Right lobe of liver (tissue), 6 donors: Measurements from ENCODE around the gene DNAJA2. TPM values are rescaled to one million over a fixed set of nuclear protein-coding genes. Genes with fewer than 3 reads are reported as not detected.

ENCODE experiments used
- ATAC-seq, 4 donors: fragments of 200-7000 bp; cut with Tn5 transposase; one replicate each; pipeline ENCODE4 v1.9.1; 2020; ENCODE audit warnings: mild to moderate bottlenecking in 4 of 4, moderate library complexity in 4 of 4
- DNase-seq, 3 donors: peaks; one replicate each; pipeline ENCODE4 v3.0.0-alpha.2; 2020
- H3K27ac ChIP-seq, 3 donors: fragments of 200-600 bp; one replicate each; pipeline ENCODE4 v1.8.0; 2022
- H3K27me3 ChIP-seq, 2 donors: fragments of 200-600 bp; one replicate each; pipeline ENCODE4 v1.8.0; 2022
- H3K36me3 ChIP-seq, 4 donors: fragments of 200-600 bp; sonication (generic) in 1 of 4; one replicate each; pipeline versions ENCODE4 v1.5.1 to v1.8.0; 2017 to 2022; ENCODE audit warnings: control low read depth in 1 of 4
- H3K4me1 ChIP-seq, 4 donors: fragments of 200-600 bp; sonication (generic) in 1 of 4; one replicate each; pipeline versions ENCODE4 v1.5.1 to v1.8.0; 2017 to 2022; ENCODE audit warnings: control low read depth in 1 of 4
- H3K4me3 ChIP-seq, 3 donors: fragments of 200-600 bp; one replicate each; pipeline ENCODE4 v1.8.0; 2022
- H3K9me3 ChIP-seq, 4 donors: fragments of 200-600 bp; sonication (generic) in 1 of 4; one replicate each; pipeline versions ENCODE4 v1.5.1 to v1.8.0; 2017 to 2022; ENCODE audit warnings: control low read depth in 1 of 4
- CTCF ChIP-seq, 4 donors: fragments of 200-600 bp in 3 of 4; fragments of 450-650 bp in 1 of 4; IDR thresholded peaks; one replicate each; pipeline versions ENCODE4 v1.5.1 to v1.8.0; 2016 to 2022; ENCODE audit warnings: antibody characterized with exemption in 4 of 4, mild to moderate bottlenecking in 2 of 4
- POLR2A ChIP-seq: fragments of 450-650 bp; IDR thresholded peaks from one replicate; pipeline ENCODE4 v1.6.1; 2017; ENCODE audit warnings: antibody characterized with exemption, mild to moderate bottlenecking
- WGBS: methylation state at CpG from one replicate; pipeline ENCODE4 v1.1.6; 2018; ENCODE audit warnings: low coverage, low lambda C conversion rate; ENCODE audit not compliant: insufficient coverage; ENCODE audit errors: missing lambda C conversion rate; 5-methylcytosine and 5-hydroxymethylcytosine counted together
- intact Hi-C, 2 donors: fragments of 100-400 bp; cut with DNase I; formaldehyde crosslinking; loops; one replicate each; pipeline versions ENCODE4 v1.11.2 to v1.14.1; 2022
- total RNA-seq, 6 experiments: library from RNA; depleted of rRNA in 2 of 6; stranded (reverse); fragments of >200 nt in 2 of 6; fragmentation: NEBNext Ultra II Directional in 3 of 6; extraction: Animal tissue kit (Norgen Biotek cat#: 25700) in 3 of 6; gene quantifications; one replicate each; pipeline versions ENCODE4 v1.1.0 to v1.2.4, GENCODE V29; 2016 to 2023
- donor health status: DM: no; HTN: yes; CAD: no.
- donor health status: DM: no; HTN: no; CAD: no.
- donor health status: DM: no; HTN: no; CAD: no.
- donor health status: DM: no; HTN: yes; CAD: no.
- donor health status: DM: no; HTN: yes; CAD: no.

Gene DNAJA2
- total RNA-seq, 6 experiments from 2014 or later: 25.3 to 38.3 (median 32.0) TPM

GRCh38 chr16:46996391-46996790, 22.9 kb upstream of the DNAJA2 start:
- no peak overlapping the region for H3K4me3 ChIP-seq
- TF ChIP-seq CTCF (IDR thresholded peaks at IDR 0.05) (no peak), POLR2A (no peak)
- no peaks in the 10 kb centered on the region for H3K9me3 ChIP-seq
- H3K36me3 ChIP-seq: no peaks in the 10 kb centered on the region
- H3K27me3 ChIP-seq: no peaks in the 10 kb centered on the region
- 86% methylated on average over 1 of the region's 1 CpG for WGBS
- H3K27ac ChIP-seq: no peak overlapping the region
- DNase-seq: no peak
- intact Hi-C loops: no loop called here
- H3K4me1 ChIP-seq: no peaks in the 10 kb centered on the region
- no peak for ATAC-seq

GRCh38 chr16:46991729-46992704, 18.5 kb upstream of the DNAJA2 start:
- WGBS: 94% methylated on average over 3 of the region's 16 CpGs

GRCh38 chr16:46986896-46987295, 13.4 kb upstream of the DNAJA2 start:
- H3K4me3 ChIP-seq: no peak overlapping the region
- ATAC-seq (peak in 2 of 4 donors; percentile 52 to 88), DNase-seq (no peak)
- no peaks in the 10 kb centered on the region for H3K27me3 ChIP-seq
- TF ChIP-seq POLR2A (no peak), CTCF (IDR thresholded peaks at IDR 0.05) (no peak)
- no peak overlapping the region for H3K27ac ChIP-seq
- intact Hi-C loops: no loop called here
- H3K4me1 ChIP-seq: no peaks in the 10 kb centered on the region
- WGBS: 41% methylated on average over 3 of the region's 3 CpGs
- no peaks in the 10 kb centered on the region for H3K9me3 ChIP-seq
- no peaks in the 10 kb centered on the region for H3K36me3 ChIP-seq

More at GRCh38 chr16:46991729-46992704, 18.5 kb upstream of the DNAJA2 start:
- H3K36me3 ChIP-seq: no peaks in the 10 kb centered on the region
- TF ChIP-seq CTCF (IDR thresholded peaks at IDR 0.05) (no peak), POLR2A (no peak)
- no peak overlapping the region for H3K27ac ChIP-seq
- H3K9me3 ChIP-seq: no peaks in the 10 kb centered on the region
- H3K27me3 ChIP-seq: no peaks in the 10 kb centered on the region
- intact Hi-C loops: no loop called here
- H3K4me1 ChIP-seq: no peaks in the 10 kb centered on the region
- no peak for DNase-seq
- H3K4me3 ChIP-seq: no peak overlapping the region
- peak in 1 of 4 donors; percentile 31 for ATAC-seq

GRCh38 chr16:46986438-46986837, 13.0 kb upstream of the DNAJA2 start:
- Histone ChIP-seq H3K36me3 (no peaks in the 10 kb centered on the region), H3K27ac (no peak overlapping the region), H3K9me3 (no peaks in the 10 kb centered on the region), H3K27me3 (no peaks in the 10 kb centered on the region), H3K4me1 (no peaks in the 10 kb centered on the region), H3K4me3 (no peak overlapping the region)
- intact Hi-C loops: no loop called here
- WGBS: 88% methylated on average over 3 of the region's 3 CpGs
- ATAC-seq (no peak), DNase-seq (no peak)
- TF ChIP-seq POLR2A: no peak
- TF ChIP-seq CTCF (IDR thresholded peaks at IDR 0.05): no peak
